Measurements from ENCODE around the gene KRT73. TPM values are rescaled to one million over a fixed set of nuclear protein-coding genes. Genes with fewer than 3 reads are reported as not detected.

KRT73 gene
- total and polyA plus RNA-seq, 2 donors (not counting 3 experiments of a cell fraction or from before 2014, with no cell fraction given) = not detected

DNA sequence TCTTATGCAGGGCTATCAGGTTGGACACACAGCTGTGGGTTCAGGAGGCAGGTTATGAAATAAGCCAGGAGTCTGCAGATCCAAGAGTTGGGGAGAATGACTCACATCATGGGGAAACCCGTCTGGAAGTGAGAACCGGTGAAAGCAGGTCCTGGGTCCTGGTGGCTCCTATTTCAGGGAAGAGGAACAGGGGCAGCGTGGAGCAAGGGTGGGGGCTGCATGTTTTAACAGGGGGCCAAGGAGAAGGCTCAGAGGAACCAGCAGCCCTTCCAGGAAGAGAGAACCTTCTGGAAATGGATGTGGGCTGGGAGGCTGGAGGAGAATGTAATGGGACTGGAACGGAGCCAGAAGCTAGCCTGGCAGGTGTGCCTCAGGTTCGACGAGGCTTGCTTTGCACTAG, 36.9 kb downstream of the KRT73 start:
- H3K4me1 ChIP-seq (ENCODE audit: control insufficient read depth, extremely low read depth, insufficient read depth, low read length) = no peaks in the 10 kb centered on the region
- no peak overlapping the region for H3K4me2 ChIP-seq (ENCODE audit: insufficient read depth, low read length)
- intact Hi-C loops (cut with micrococcal nuclease) (no loop called here), dilution Hi-C loops (cut with MboI; ENCODE audit: extremely low pct_ligation_motif_present, low sequenced_read_pairs) (no loop called here)
- H3K9me1 ChIP-seq (replicated peaks; ENCODE audit: control insufficient read depth, extremely low read depth, insufficient read depth, low read length) = no peaks in the 10 kb centered on the region
- H3K9ac ChIP-seq (replicated peaks; ENCODE audit: extremely low read depth, insufficient read depth, low read length) = no peak overlapping the region
- H2AFZ ChIP-seq (ENCODE audit: low read depth, low read length) = no peak overlapping the region
- no peaks in the 10 kb centered on the region for H3K36me3 ChIP-seq (ENCODE audit: control insufficient read depth in 2 of 2, extremely low read depth in 1 of 2, insufficient read depth in 2 of 2, low read length in 2 of 2)
- no peak overlapping the region for H3K4me3 ChIP-seq (replicated peaks in 1 of 3; ENCODE audit: insufficient read depth in 1 of 3, low read depth in 1 of 3, low read length in 3 of 3)
- H4K20me1 ChIP-seq (replicated peaks; ENCODE audit: control insufficient read depth, extremely low read depth, insufficient read depth, low read length) = no peaks in the 10 kb centered on the region
- BruUV-seq (replicated peaks) = no TSS peak
- DNase-seq (ENCODE audit: low read depth, low spot score) = no peak
- no peak for FAIRE-seq
- peaks cover 2% of the 10 kb centered on the region in 2 experiments for H3K27me3 ChIP-seq (ENCODE audit: control insufficient read depth in 2 of 2, insufficient read depth in 2 of 2, low read length in 2 of 2)
- H3K9me3 ChIP-seq (replicated peaks; ENCODE audit: control insufficient read depth, insufficient read depth, low read length) = no peaks in the 10 kb centered on the region
- ChIA-PET POLR2A (no interaction called here), CTCF (interaction anchor here (1.0 to 12.3 kb wide), 5 partner anchors 11 to 298 kb away, joined by 4 to 135 read pairs (median 46); no protein-coding TSS in a partner anchor)
- no peaks in the 10 kb centered on the region for H3K79me2 ChIP-seq (ENCODE audit: control insufficient read depth, insufficient read depth, low read length)
- no peak overlapping the region for H3K27ac ChIP-seq (ENCODE audit: insufficient read depth, low read depth, low read length)
- TF ChIP-seq JUN (IDR thresholded peaks at IDR 0.05; ENCODE audit: borderline replicate concordance, insufficient read depth, insufficient read length, low read depth) (no peak), POLR2AphosphoS5 (IDR thresholded peaks at IDR 0.05; ENCODE audit: insufficient read depth, low read depth, low read length) (no peak), GATA2 (IDR thresholded peaks at IDR 0.05; ENCODE audit: insufficient read depth, insufficient read length, low read depth, low read length) (no peak), MYC (IDR thresholded peaks at IDR 0.05; ENCODE audit: low read depth, low read length) (no peak), POLR2A (IDR thresholded peaks at IDR 0.05; ENCODE audit: low read depth, low read length) (no peak), FOS (IDR thresholded peaks at IDR 0.05; ENCODE audit: borderline replicate concordance, insufficient read depth, low read length) (no peak), EZH2 (IDR thresholded peaks at IDR 0.05; ENCODE audit: borderline replicate concordance, low read depth, low read length, severe bottlenecking) (no peak)
- TF ChIP-seq, protein P1, sequence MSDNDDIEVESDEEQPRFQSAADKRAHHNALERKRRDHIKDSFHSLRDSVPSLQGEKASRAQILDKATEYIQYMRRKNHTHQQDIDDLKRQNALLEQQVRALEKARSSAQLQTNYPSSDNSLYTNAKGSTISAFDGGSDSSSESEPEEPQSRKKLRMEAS (IDR thresholded peaks at IDR 0.05; ENCODE audit: insufficient read depth, insufficient read length) = no peak
- TF ChIP-seq, protein P2, sequence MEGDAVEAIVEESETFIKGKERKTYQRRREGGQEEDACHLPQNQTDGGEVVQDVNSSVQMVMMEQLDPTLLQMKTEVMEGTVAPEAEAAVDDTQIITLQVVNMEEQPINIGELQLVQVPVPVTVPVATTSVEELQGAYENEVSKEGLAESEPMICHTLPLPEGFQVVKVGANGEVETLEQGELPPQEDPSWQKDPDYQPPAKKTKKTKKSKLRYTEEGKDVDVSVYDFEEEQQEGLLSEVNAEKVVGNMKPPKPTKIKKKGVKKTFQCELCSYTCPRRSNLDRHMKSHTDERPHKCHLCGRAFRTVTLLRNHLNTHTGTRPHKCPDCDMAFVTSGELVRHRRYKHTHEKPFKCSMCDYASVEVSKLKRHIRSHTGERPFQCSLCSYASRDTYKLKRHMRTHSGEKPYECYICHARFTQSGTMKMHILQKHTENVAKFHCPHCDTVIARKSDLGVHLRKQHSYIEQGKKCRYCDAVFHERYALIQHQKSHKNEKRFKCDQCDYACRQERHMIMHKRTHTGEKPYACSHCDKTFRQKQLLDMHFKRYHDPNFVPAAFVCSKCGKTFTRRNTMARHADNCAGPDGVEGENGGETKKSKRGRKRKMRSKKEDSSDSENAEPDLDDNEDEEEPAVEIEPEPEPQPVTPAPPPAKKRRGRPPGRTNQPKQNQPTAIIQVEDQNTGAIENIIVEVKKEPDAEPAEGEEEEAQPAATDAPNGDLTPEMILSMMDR (IDR thresholded peaks at IDR 0.05; ENCODE audit: extremely low read depth in 1 of 2, insufficient read depth in 1 of 2, low read depth in 1 of 2, low read length in 2 of 2) = no peak
